ENCODE measurements around the gene PGAM5. TPM values are rescaled to one million over a fixed set of nuclear protein-coding genes. Genes with fewer than 3 reads are reported as not detected.

Gene PGAM5
- polyA plus RNA-seq, 1 of the 3 experiments (the other 2 are of a cell fraction), result 22.5 TPM

DNA sequence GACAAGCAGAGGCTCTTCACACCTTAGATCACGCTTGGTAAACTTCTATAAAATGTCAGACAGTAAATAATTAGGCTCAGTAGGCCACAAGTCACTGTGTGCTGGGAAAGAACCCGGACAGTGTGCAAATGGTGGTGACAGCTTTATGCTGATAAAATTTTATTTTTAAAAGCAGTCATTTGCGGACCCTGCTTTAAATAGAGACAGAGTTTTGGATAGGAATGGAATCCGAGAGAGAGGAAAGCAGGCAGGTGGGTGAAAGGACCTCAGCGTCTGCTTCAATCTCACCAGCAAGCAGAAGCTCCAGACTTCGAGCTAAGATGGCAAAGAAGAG, 29.6 kb downstream of the PGAM5 start:
- Histone ChIP-seq H3K4me2 (no peak overlapping the region), H3K4me3 (ENCODE audit: low read depth in 2 of 2, low read length in 1 of 2) (no peak overlapping the region), H3K9me2 (no peaks in the 10 kb centered on the region), H3F3A (replicated peaks; ENCODE audit: insufficient read depth) (peaks cover 13% of the 10 kb centered on the region), H3K27ac (ENCODE audit: low read depth in 2 of 2, low read length in 1 of 2) (no peak overlapping the region), H3K36me3 (replicated peaks in 1 of 2; ENCODE audit: control insufficient read depth in 1 of 2, insufficient read depth in 2 of 2, low read length in 1 of 2) (peaks cover 45 to 76% of the 10 kb centered on the region in 2 experiments), H3K79me2 (ENCODE audit: insufficient read depth) (peaks cover 62% of the 10 kb centered on the region), H3K9ac (no peak overlapping the region), H4K20me1 (ENCODE audit: insufficient read depth) (peaks cover 32% of the 10 kb centered on the region; the same call in 1 of the 2 replicates), H2AFZ (ENCODE audit: low read depth) (no peak overlapping the region), H3K27me3 (ENCODE audit: insufficient read depth) (no peaks in the 10 kb centered on the region), H3K9me3 (no peaks in the 10 kb centered on the region), H3K4me1 (ENCODE audit: control insufficient read depth in 1 of 2, insufficient read depth in 2 of 2, low read depth in 1 of 2, low read length in 1 of 2) (no peaks in the 10 kb centered on the region; a peak in 1 of 4 replicates)
- ChIA-PET CTCF (no interaction called here), POLR2A (interaction anchor here (1.2 kb wide), 1 partner anchor 10 kb away, joined by 3 read pairs; no protein-coding TSS in a partner anchor)
- DNase-seq, result no peak
- no peak for TF ChIP-seq RXRA (IDR thresholded peaks at IDR 0.05; ENCODE audit: borderline replicate concordance, low read depth)
- TF ChIP-seq, protein P1, sequence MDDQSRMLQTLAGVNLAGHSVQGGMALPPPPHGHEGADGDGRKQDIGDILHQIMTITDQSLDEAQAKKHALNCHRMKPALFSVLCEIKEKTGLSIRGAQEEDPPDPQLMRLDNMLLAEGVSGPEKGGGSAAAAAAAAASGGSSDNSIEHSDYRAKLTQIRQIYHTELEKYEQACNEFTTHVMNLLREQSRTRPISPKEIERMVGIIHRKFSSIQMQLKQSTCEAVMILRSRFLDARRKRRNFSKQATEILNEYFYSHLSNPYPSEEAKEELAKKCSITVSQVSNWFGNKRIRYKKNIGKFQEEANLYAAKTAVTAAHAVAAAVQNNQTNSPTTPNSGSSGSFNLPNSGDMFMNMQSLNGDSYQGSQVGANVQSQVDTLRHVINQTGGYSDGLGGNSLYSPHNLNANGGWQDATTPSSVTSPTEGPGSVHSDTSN (IDR thresholded peaks at IDR 0.05), result no peak
- TF ChIP-seq ZBTB33 (IDR thresholded peaks at IDR 0.05; ENCODE audit: borderline replicate concordance, low read depth), result no peak
- TF ChIP-seq, protein P2, sequence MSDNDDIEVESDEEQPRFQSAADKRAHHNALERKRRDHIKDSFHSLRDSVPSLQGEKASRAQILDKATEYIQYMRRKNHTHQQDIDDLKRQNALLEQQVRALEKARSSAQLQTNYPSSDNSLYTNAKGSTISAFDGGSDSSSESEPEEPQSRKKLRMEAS (IDR thresholded peaks at IDR 0.05; ENCODE audit: low read depth), result no peak
- no peak for TF ChIP-seq SMC3 (IDR thresholded peaks at IDR 0.05; ENCODE audit: low read depth, low read length)
- TF ChIP-seq, protein P3, sequence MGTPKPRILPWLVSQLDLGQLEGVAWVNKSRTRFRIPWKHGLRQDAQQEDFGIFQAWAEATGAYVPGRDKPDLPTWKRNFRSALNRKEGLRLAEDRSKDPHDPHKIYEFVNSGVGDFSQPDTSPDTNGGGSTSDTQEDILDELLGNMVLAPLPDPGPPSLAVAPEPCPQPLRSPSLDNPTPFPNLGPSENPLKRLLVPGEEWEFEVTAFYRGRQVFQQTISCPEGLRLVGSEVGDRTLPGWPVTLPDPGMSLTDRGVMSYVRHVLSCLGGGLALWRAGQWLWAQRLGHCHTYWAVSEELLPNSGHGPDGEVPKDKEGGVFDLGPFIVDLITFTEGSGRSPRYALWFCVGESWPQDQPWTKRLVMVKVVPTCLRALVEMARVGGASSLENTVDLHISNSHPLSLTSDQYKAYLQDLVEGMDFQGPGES (IDR thresholded peaks at IDR 0.05; ENCODE audit: low read depth, low read length), result no peak
- no peak for TF ChIP-seq CHD2 (IDR thresholded peaks at IDR 0.05; ENCODE audit: low read length, partially characterized antibody)
- no peak for TF ChIP-seq FOXM1 (IDR thresholded peaks at IDR 0.05; ENCODE audit: low read depth)
- TF ChIP-seq ELF1 (IDR thresholded peaks at IDR 0.05), result no peak
- TF ChIP-seq TEAD4 (IDR thresholded peaks at IDR 0.05; ENCODE audit: borderline replicate concordance, insufficient read depth), result no peak
- TF ChIP-seq FOXJ3 (CRISPR knock-in tag; IDR thresholded peaks at IDR 0.05), result no peak
- TF ChIP-seq RCOR1 (IDR thresholded peaks at IDR 0.05; ENCODE audit: low read length), result no peak
- no peak for TF ChIP-seq YY1 (IDR thresholded peaks at IDR 0.05; ENCODE audit: low read depth)
- TF ChIP-seq NFIC (IDR thresholded peaks at IDR 0.05; ENCODE audit: borderline replicate concordance), result no peak
- no peak for TF ChIP-seq JUND (IDR thresholded peaks at IDR 0.05)
- 96% methylated on average over 6 of the region's 6 CpGs for WGBS (ENCODE audit: low lambda C conversion rate)

DNA sequence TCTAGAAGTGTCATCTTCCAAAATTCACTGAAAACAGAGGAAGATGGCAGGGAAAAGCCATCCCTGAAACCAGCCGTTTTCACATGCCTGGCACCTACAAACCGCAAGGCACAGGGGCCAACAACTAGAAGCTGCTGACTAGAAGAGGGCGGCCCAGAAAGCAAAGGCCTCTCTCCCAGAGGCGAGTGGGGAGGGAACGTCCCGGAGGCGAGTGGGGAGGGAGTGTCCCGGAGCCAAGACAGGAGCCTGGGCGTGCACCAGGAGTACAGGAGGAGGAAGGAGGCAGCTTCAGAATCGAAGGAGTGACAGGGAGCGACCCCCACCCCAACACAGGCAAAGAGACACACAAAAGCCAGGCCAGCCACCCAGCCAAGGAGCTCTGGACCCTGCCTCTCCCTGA, 30.0 kb downstream of the PGAM5 start:
- H3K9me3 ChIP-seq, result no peaks in the 10 kb centered on the region
- CTCF ChIA-PET, result no interaction called here
- peaks cover 33% of the 10 kb centered on the region; the same call in 1 of the 2 replicates for H4K20me1 ChIP-seq (ENCODE audit: insufficient read depth)

More for the DNA sequence above, 30.0 kb downstream of the PGAM5 start:
- no peak for DNase-seq
- Histone ChIP-seq H3K4me3 (ENCODE audit: low read depth in 2 of 2, low read length in 1 of 2) (no peak overlapping the region), H3F3A (replicated peaks; ENCODE audit: insufficient read depth) (peaks cover 13% of the 10 kb centered on the region), H3K27ac (ENCODE audit: low read depth in 2 of 2, low read length in 1 of 2) (no peak overlapping the region), H3K79me2 (ENCODE audit: insufficient read depth) (peaks cover 65% of the 10 kb centered on the region), H3K9ac (no peak overlapping the region), H3K4me2 (no peak overlapping the region), H2AFZ (ENCODE audit: low read depth) (no peak overlapping the region), H3K9me2 (no peaks in the 10 kb centered on the region), H3K4me1 (ENCODE audit: control insufficient read depth in 1 of 2, insufficient read depth in 2 of 2, low read depth in 1 of 2, low read length in 1 of 2) (no peaks in the 10 kb centered on the region), H3K36me3 (replicated peaks in 1 of 2; ENCODE audit: control insufficient read depth in 1 of 2, insufficient read depth in 2 of 2, low read length in 1 of 2) (peaks cover 45 to 76% of the 10 kb centered on the region in 2 experiments), H3K27me3 (ENCODE audit: insufficient read depth) (no peaks in the 10 kb centered on the region)
- 98% methylated on average over 10 of the region's 11 CpGs for WGBS (ENCODE audit: low lambda C conversion rate)
- no peak for TF ChIP-seq TCF12 (IDR thresholded peaks at IDR 0.05)
- TF ChIP-seq, protein P3 (IDR thresholded peaks at IDR 0.05; ENCODE audit: low read depth, low read length), result no peak
- POLR2A ChIA-PET, result interaction anchor here (1.2 kb wide), 1 partner anchor 10 kb away, joined by 3 read pairs; no protein-coding TSS in a partner anchor
